NCI-H1694 (cell line): ENCODE results near the gene SF3B4.

Experiments used
- DNase-seq: peaks from one replicate; lab custom pipeline; 2025; lab: John Stamatoyannopoulos, UW

Gene SF3B4

DNA sequence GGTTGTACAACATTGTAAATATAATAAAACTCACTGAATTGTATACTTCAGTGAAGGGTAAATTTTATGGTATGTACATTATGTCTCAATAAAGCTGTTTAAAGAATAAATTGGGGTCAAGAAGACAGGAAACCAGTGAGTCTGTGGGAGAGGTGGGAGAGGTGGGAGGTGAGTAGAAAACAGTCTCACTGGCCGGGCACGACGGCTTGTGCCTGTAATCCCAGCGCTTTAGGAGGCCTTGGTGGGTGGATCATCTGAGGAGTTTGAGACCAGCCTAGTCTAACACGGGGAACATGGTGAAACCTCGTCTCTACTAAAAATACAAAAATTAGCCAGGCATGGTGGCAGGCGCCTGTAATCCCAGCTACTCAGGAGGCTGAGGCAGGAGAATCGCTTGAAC is 4.9 kb upstream of the SF3B4 start:
- no peak for DNase-seq

DNA sequence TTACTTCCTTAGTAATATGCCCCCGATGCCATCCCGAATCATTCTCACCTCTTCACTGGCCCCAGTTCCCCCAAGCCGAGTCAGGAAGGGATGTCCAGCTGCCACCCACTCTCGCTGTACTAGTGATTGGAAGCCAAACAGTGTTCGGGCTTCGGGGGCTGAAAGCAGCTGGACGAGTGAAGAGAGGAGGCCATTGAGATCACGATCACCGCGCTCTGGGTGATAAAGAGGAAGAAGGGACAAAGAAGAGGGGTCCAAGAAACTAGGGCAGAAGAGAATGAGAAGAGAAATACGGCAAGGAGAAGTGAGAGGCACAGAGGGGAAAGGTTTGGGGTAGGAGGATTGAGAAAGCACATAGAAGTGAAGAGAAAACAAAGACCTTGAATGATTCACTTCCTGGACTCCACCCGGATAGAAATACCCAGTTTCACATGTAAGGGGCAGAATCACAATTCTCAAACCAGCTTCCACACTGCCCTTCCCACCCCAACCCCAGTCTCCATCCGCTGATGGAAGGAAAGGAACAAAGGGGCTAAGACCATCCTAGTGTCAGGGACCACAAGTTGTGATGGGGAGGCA is 3.7 kb upstream of the SF3B4 start:
- no peak for DNase-seq

DNA sequence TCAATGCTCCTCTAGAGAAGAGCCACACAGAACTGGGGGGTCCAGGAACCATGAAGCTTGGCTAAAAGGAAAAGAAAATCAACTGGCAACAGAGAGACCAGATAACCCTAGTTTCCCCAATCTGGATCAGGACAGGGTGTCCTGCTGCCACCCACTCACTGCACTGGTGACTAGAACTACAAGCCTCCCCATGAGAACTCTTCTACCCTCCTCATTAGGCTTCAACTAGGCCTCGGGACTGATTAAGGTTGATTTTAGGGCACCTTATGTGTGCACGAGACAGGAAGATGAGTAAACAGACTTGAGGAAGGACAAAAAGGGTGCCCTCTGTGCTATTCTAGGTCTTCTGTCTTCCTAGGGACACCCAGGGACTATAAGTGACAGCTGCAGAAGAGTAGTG is 2.3 kb upstream of the SF3B4 start:
- DNase-seq, result no peak

DNA sequence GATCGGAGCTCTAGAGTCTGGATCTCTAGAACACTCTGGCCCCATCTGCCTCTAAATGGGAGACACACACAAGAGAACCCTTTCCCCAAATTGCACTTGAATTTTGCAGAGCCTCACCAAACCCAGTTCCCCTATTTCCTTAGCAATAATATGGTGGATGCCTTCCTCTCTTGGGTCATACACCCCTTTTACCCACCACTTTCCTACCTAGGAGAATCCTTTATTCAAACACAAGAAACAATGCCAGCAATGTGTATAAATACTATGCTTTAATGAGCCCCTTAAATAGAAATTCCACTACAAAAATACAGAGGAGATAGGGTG is 760 bp upstream of the SF3B4 start:
- no peak for DNase-seq

DNA sequence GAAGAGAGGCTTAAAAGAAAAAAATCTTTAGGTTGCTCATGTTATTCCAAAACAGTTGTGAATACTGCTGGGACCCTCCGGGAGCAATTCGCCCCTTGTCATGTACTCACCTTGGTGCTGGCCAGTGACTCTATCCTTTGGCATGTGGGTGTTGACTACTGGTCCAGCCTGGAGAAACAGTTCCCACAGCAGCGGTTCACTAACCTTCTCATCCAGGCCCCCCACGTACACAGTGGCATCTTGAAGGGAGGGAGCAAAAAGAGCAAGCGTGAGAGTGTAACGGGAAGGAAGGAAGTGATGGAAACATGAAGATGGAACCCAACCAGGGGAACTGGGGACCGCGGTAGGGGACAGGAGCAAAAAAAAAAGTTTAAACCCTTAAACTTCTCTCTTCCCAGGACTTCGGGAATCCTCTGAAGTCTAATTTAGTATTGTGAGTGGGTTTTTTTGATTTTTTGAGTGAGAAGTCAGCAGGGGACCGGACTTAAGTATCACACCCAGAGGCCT is 494 bp downstream of the SF3B4 start:
- DNase-seq, result no peak

DNA sequence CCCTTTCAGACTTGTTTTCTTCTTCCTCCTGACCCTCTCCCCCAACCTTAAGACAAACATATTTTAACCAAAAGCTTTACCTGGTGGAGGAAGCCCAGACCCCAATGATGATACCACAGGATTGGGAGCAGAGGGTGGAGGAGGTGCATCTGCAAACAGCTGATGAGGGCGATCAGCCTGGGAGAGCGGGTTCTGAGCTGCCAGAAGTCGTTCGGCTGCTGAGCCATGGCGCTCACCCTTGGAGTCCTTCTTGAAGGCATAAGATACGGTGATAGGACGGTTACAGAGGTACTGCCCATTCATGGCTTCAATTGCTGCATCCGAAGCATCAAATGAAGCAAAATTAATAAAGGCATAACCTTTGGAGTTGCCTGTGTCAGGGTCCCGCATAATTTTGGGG is 1.3 kb downstream of the SF3B4 start:
- DNase-seq, result no peak

DNA sequence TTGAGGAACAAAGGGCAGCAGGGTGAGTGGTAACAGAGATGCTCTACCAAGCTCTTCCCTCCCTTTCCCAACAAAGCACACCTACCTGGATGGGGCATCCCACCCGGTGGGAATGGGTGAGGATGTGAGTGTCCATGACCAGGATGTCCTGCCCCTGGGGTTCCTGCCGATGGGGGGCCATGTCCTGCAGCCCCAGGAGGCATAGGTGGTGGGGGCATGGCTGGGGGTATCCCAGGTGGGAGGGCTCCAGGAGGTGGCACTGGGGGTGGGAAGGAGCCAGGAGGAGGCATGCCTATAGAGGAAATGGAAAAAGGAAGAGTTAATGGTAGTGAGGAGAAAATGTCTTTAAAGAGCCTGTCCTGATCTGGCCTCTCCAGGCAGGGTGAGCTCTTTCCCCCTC is 1.9 kb downstream of the SF3B4 start:
- no peak for DNase-seq

DNA sequence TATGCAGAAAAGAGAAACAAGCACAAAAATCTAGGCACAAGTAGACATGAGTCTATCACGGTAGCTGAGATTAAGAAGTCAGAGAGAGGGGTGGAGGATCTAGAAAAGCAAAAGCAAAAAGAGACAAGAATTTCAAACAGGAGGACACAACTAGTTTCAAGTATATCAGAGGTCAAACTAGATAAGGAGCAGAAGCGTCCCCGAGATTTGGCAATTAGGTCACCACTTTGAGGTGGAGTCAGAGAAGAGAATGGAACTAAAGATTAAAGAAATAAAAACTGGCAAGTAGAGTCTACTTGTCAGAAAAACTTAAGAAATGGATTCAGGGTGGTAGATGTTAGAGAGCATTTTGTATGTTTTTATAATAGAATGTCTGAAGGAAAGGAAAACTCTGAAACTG is 2.3 kb downstream of the SF3B4 start:
- no peak for DNase-seq

DNA sequence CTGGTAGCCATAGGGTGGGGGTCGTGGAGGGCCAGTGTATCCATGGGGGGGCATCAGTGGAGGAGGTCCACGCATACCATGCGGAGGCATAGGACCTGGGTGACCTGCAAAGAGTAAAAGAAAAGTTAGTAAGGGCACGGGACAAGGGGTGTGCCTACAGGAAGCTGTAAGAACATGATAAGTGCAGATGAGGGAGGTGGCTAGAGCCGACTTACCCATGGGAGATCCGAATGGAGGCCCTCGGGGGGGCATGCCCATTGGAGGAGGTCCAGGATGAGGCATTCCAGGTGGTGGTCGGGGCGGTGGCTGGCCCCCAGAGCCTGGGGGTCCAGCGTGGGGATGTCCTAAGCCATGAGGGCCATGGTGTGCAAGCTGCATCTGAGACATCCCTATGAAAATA is 4.0 kb downstream of the SF3B4 start:
- no peak for DNase-seq

DNA sequence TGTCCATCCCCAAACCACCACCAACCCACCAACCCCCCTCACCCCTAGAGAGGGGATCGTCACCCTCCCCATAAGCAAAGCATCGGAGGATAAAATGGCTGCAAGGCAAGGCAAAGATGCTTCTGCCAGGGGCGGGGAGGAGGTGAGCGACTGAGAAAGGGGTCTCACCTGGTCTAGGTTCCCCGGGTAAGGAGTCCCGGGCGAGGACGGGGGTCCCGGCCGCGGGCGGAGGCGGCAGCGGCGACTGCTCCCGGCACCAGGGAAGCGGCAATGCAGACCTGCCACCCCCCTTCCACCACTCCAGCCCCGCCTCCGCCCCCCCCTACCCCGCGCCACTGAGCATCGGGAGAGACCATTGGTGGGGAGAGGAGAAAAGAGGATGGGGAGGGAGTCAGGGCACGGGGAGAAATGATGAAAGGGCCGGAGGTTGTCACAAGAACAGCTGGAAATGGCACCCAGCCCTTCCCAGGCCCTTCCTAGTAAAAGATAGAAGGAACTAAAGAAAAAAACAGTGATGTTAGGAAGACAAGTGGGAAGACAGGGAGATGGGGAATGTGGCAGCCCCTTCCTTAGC is 9.9 kb downstream of the SF3B4 start, which contains the start of gene SV2A:
TSS of gene SV2A (minus strand) at position 274 of the 574 bp plus-strand sequence. CDS start 4,004 bp downstream, outside the sequence.
- DNase-seq, result peak; percentile 56

DNA sequence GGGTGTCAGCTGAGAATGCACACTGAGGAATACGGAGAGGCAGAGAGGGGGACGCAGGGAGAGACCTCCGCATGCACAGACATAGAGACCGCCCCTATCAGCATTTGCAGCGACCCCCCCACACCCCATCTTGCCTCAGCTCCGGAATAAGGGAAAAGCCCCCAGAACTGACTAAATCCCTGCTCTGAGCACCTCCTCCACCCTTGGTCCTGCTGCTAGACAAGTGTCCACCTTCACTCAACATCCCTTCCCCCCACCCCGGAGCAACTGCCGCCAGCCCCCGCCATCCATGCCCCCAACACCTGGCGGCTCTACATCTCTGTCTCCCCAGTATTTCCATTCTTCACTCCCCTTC is 10.7 kb downstream of the SF3B4 start:
- no peak for DNase-seq

DNA sequence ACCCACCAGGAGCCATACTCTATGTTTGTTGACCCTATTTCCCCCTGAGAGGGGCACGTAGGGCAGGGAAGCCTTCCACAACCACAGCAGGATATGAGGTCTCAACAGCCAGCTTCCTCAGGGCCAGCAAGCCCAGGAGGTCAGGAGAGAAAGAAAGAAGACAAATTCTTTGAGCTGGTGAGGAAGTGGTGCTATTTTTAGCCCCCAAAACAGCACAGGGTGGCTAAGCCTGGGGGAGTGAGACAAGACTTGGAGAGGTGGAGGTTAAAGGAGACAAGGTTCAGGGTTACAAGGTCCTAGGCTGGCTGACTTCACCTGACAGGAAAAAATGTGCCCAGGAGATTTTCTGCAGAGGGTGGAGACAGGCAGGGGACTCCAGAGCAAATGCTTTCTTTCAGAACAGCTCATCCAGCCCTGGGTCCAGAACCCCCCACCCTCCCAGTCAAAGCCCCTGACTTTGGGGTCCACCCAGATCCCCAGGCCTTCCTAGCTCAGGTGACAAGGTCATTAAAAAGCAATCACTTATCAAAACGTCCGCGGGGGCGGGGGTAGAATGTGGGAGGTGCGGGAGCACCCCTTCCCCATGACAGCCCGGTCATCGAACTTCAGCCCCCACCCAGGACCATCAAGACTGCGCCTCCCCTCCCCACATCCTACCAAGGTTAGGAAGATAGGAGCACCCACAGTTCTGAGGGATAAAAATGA is 11.3 kb downstream of the SF3B4 start:
- DNase-seq, result no peak

DNA sequence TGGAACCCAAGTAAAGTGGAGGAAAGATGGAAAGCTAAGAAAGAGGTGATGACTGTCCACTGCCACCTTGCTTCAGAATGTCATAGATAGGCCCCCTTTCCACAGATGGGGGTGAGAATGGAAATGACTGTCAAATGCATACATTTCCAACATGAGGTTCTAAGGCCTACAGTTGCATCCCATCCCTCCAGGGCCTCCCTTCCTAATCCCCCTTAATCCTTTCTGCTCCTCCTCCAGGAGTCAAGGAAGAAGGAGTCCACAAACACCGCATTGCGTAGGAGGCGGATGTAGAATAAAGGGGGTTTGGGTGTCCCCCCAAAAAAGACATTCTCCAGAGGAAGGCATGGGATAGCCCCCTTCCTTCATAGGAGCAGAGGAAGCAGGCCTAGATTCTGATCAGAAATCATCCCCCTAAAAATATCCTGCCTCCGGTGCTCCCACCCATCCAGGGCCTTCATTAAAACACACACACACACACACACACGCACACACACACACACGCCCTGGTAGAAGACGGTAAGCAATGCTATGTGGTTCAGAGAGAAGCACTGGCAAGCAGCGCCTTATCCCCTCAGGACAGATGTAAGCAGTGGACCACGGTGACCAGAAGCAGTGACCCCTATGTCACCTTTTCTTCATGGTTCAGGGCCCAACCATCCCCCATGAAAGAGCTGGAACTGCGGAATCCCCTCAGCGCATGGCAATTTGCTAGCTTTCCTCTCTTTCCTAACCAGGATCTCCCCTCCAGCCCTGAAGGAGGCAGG is 12.0 kb downstream of the SF3B4 start:
- DNase-seq, result no peak

DNA sequence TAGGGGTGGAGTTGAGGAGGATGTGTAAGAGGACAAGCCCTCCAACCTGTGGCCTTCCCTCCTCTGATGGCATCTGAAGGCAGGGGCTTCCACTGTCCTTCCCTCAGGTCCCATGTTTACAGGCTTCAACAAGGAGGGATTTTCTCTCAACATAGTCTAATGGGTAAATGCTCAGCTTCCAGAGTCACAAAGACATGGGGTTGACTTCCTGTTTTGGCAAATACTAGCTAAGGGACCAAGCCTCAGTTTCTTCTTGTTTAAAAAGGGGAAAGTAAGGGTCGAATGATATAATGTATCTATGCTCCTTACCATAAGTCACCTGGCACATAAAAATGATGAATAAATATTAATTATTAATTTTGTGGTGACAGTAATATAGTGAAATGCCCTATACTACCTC is 13.1 kb downstream of the SF3B4 start:
- no peak for DNase-seq

DNA sequence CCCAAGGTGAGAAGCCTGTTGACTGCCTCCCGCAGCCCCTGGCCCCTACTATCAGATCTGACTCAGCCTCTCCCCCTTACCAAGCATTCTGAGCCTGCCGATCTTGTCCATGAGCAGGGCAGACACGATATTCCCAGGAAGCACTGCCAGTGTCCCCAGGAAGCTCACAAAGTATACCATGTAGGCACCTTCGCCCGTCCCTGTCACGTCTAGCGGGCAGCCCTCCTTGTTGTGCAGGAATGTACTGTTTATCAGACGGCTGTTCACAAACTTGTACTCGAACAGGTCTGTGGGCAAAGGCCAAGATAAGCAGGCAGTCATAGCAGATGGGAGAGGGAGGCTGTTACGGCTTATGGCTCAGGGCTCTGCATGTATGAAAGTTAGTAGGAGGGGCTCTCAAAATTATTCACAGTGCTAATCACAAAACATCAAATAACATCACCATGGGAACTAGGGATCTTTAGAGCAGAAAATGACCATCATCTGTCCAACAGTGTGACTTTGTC is 21.0 kb downstream of the SF3B4 start:
- DNase-seq, result no peak

DNA sequence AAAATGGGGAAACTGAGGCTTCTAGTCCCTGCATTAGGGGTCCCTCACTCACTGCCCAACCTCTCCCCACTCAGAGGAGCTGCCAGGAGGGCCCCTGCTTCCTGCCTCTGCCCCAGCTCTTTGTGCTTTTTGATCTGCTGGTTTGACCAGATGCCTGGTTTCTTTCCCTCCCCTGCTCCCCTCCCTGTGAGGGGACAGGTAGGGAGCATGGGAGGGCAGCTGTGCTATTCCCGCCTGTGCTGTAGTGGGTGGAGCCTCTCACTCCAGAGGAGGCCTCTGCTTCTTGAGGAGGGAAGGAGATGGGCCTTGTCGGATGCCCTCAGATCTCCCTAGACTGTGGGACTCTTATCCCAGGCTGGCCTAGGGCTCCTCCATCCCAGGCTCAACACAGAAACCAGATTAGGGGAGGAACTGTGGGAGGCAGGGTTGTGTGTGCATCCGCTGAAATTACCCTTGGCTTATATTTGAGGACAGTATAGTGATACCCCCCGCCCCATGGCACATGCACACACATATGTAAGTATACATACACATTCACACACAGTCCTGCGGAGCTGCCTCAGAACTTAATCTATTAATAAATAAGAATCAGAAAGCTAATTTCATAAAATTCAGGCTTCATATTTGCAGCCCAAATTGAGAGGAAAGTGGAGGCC is 23.6 kb downstream of the SF3B4 start:
- DNase-seq, result no peak

DNA sequence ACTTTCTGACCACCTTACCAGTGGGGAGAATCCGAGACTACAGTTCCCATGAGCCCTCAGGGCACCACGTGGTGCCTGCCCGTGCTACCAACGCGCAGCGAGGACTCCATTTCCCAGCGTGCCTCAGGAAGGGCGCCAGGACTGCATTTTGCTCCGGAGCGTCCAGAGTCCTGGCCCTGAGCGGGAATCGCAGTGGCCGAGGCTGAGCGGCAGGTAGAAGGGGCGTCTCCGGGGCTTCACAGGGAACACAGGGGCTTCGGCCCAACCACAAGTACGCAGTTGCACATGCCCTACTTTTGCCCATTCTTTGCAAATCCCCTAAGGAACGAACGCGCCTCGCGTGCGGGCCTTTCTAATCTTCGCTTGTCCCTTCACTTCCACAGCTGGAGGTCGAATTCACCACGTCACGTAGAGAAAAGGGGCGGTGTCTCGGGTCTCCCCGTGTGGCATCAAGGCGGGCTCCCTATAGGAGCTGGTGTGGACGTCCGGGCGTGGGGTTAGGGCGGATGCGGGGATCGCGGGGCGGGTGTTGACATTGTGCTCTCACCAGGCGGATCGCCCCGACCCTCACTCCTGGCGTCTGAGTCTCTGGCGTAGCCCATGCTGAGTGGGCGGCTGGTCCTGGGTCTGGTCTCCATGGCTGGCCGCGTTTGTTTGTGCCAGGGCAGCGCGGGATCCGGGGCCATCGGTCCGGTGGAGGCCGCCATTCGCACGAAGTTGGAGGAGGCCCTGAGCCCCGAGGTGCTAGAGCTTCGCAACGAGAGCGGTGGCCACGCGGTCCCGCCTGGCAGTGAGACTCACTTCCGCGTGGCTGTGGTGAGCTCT is 27.9 kb downstream of the SF3B4 start, which contains the start of gene BOLA1:
TSS of gene BOLA1 (plus strand) at position 109 of the 825 bp plus-strand sequence. CDS start at position 601, 492 bp downstream.
- DNase-seq, result peak; percentile 51

DNA sequence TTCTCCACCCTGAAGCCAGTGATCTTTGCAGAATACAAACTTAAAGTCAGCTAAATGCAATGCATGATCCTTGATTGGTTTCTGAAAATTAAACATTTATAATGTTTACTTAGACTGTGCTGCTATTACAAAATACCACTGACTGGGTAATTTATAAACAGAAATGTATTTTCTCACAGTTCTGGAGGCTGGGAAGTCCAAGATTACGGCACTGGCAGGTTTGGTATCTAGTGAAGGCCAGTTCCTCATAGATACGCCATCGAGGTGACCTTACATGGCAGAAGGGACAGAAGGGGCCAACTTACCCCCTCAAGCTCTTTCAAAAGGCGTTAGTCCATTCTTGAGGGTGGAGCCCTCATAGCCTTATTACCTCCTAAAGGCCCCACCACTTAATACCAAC is 31.0 kb downstream of the SF3B4 start:
- no peak for DNase-seq

DNA sequence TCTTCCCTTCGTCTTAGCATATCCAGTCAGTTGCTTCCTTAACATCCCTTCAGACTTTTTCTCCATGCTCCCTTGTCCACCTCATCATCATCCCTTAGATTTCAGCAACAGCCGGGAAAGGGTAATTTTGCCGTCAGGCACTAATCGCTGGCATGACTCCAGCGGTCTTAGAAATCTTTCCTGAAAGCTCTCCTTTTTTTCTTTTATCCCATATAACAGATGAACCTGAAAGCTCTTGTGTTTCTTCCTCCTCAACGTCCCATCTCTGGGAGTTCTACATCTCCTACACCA is 38.7 kb downstream of the SF3B4 start:
- no peak for DNase-seq

DNA sequence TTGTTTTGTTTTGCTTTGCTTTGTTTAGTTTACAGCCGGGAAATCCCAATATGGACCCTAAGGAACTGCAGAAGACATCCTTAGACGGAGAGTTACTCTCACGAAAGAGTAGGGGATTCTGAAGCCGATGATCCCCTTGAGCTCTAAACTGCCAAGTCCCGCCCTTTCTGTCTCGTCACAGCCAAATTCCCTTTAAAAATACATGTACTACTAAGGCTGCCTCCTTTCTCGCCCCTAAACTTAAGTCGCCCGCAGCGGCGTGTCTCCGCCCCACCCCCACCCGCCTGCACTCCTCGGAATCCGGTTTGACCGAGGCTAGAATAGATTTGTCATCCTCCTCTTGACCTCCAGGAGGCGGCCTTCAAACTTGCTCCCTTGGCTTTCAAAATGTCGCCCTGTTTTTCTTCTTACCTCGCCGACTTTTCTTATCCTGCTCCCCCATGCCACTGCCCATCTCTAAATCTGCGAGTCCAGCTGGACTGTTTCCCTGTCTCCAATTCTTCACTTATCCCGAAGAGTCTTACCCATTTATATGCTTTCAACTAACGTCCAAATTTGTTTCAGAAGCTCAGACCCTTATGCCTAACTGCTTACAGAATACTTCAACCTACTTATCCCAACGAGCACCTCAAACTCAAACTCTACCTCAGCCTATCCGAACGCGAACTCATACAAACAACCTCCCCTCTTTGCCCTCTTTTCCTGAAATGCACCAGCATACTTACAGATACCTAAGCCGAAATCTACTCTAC is 39.2 kb downstream of the SF3B4 start:
- DNase-seq, result peak; percentile 90
